ENCODE results near the gene AP5S1.

GRCh38 chr20:3781153-3781910 is 39.0 kb upstream of the AP5S1 start, which contains the start of gene SPEF1:
- TF ChIP-seq CTCF (IDR thresholded peaks at IDR 0.05; ENCODE audit: borderline replicate concordance, extremely low read depth, low read length, poor library complexity, severe bottlenecking) (peak; percentile 28), EZH2 (IDR thresholded peaks at IDR 0.05; ENCODE audit: borderline replicate concordance, low read depth, low read length, severe bottlenecking) (no peak)

Measured in DND-41 (cell line).